H9 (cell line): Measurements from ENCODE around the gene VPS54. TPM values are rescaled to one million over a fixed set of nuclear protein-coding genes. Genes with fewer than 3 reads are reported as not detected.

Source experiments
- DNase-seq: peaks from one replicate; pipeline ENCODE4 v3.0.0-alpha.2; 2017
- H2AFZ ChIP-seq: one replicate; pipeline ENCODE4 v1.6.1; 2013; ENCODE audit warnings: mild to moderate bottlenecking, low read length, control low read depth, moderate library complexity
- H2AK5ac ChIP-seq: 2 replicates; pipeline ENCODE4 v1.6.1; 2013; ENCODE audit warnings: low read length, control low read depth, mixed read lengths; ENCODE audit not compliant: insufficient read length
- H2BK120ac ChIP-seq: one replicate; pipeline ENCODE4 v1.6.1; 2013; ENCODE audit warnings: low read depth, mild to moderate bottlenecking, low read length, control low read depth, inconsistent platforms; ENCODE audit not compliant: poor library complexity, severe bottlenecking
- H2BK12ac ChIP-seq: 2 replicates; pipeline ENCODE4 v1.6.1; 2013; ENCODE audit warnings: low read length, control low read depth, mixed read lengths, low read depth; ENCODE audit not compliant: insufficient read length
- H2BK15ac ChIP-seq: 2 replicates; pipeline ENCODE4 v1.6.1; 2013; ENCODE audit warnings: low read depth, low read length, control low read depth
- H2BK20ac ChIP-seq: one replicate; pipeline ENCODE4 v1.6.1; 2013; ENCODE audit warnings: low read depth, mild to moderate bottlenecking, low read length, control low read depth, inconsistent platforms; ENCODE audit not compliant: poor library complexity, severe bottlenecking
- H2BK5ac ChIP-seq: 2 replicates; pipeline ENCODE4 v1.6.1; 2013; ENCODE audit warnings: low read length, control low read depth, mixed read lengths; ENCODE audit not compliant: insufficient read length
- H3K14ac ChIP-seq: 2 replicates; pipeline ENCODE4 v1.6.1; 2013; ENCODE audit warnings: low read length, control low read depth; ENCODE audit not compliant: insufficient read depth
- H3K18ac ChIP-seq: 2 replicates; pipeline ENCODE4 v1.6.1; 2013; ENCODE audit warnings: low read depth, mild to moderate bottlenecking, mixed read lengths, low read length, control low read depth; ENCODE audit not compliant: insufficient read length
- H3K23ac ChIP-seq: 2 replicates; pipeline ENCODE4 v1.6.1; 2013; ENCODE audit warnings: low read length, control low read depth, mixed read lengths, low read depth; ENCODE audit not compliant: insufficient read length
- H3K23me2 ChIP-seq: 2 replicates; pipeline ENCODE4 v1.6.1; 2013; ENCODE audit warnings: low read depth, mild to moderate bottlenecking, mixed read lengths, low read length, control low read depth; ENCODE audit not compliant: insufficient read length, poor library complexity, severe bottlenecking
- H3K27ac ChIP-seq: 2 replicates; pipeline ENCODE4 v1.5.1; 2013; ENCODE audit warnings: low read length, control low read depth, mixed read lengths, low read depth; ENCODE audit not compliant: insufficient read length
- H3K27me3 ChIP-seq: 2 replicates; pipeline ENCODE4 v1.6.1; 2013; ENCODE audit warnings: low read length, control low read depth, inconsistent platforms; ENCODE audit not compliant: insufficient read depth
- H3K4ac ChIP-seq: 2 replicates; pipeline ENCODE4 v1.6.1; 2013; ENCODE audit warnings: low read depth, mild to moderate bottlenecking, control low read depth, inconsistent platforms, low read length, moderate library complexity
- H3K4me1 ChIP-seq: 2 replicates; pipeline ENCODE4 v1.6.1; 2013; ENCODE audit warnings: low read length, control low read depth, inconsistent platforms; ENCODE audit not compliant: insufficient read depth
- H3K4me2 ChIP-seq: 2 replicates; pipeline ENCODE4 v1.6.1; 2013; ENCODE audit warnings: low read length, control low read depth, mixed read lengths; ENCODE audit not compliant: insufficient read length, insufficient read depth
- H3K56ac ChIP-seq: 2 replicates; pipeline ENCODE4 v1.6.1; 2013; ENCODE audit warnings: low read depth, mild to moderate bottlenecking, mixed read lengths, low read length, control low read depth; ENCODE audit not compliant: insufficient read length
- H3K79me1 ChIP-seq: 2 replicates; pipeline ENCODE4 v1.6.1; 2013; ENCODE audit warnings: low read depth, mild to moderate bottlenecking, moderate library complexity, low read length, control low read depth, inconsistent platforms; ENCODE audit not compliant: insufficient read depth, poor library complexity, severe bottlenecking
- H3K79me2 ChIP-seq: 2 replicates; pipeline ENCODE4 v1.6.1; 2013; ENCODE audit warnings: low read length, control low read depth, inconsistent platforms; ENCODE audit not compliant: insufficient read depth
- H3K9ac ChIP-seq: 2 replicates; pipeline ENCODE4 v1.6.1; 2013; ENCODE audit warnings: low read length, control low read depth, mixed read lengths; ENCODE audit not compliant: insufficient read length; ENCODE audit errors: extremely low read depth
- H3K9me3 ChIP-seq: one replicate; pipeline ENCODE4 v1.6.1; 2013; ENCODE audit warnings: low read depth, low read length, inconsistent platforms; ENCODE audit not compliant: control insufficient read depth
- H3T11ph ChIP-seq: one replicate; pipeline ENCODE4 v1.6.1; 2013; ENCODE audit warnings: mild to moderate bottlenecking, low read length, control low read depth, inconsistent platforms
- H4K20me1 ChIP-seq: one replicate; pipeline ENCODE4 v1.6.1; 2013; ENCODE audit not compliant: control insufficient read depth, insufficient read length, insufficient read depth
- H4K5ac ChIP-seq: 2 replicates; pipeline ENCODE4 v1.6.1; 2013; ENCODE audit warnings: low read depth, mild to moderate bottlenecking, mixed read lengths, low read length, control low read depth; ENCODE audit not compliant: insufficient read length
- H4K8ac ChIP-seq: replicated peaks from 2 replicates; pipeline ENCODE4 v1.6.1; 2013; ENCODE audit warnings: low read length, control low read depth, mixed read lengths, low read depth; ENCODE audit not compliant: insufficient read length
- H4K91ac ChIP-seq: 2 replicates; pipeline ENCODE4 v1.6.1; 2013; ENCODE audit warnings: low read depth, mild to moderate bottlenecking, moderate library complexity, mixed read lengths, low read length, control low read depth; ENCODE audit not compliant: insufficient read length
- H3K27ac Mint-ChIP-seq, 3 experiments: 2 replicates in 2 of 3; 3 replicates in 1 of 3; pipeline ENCODE4 v1.8.0; 2020 to 2021; ENCODE audit warnings: mixed read lengths in 3 of 3, mild to moderate bottlenecking in 1 of 3, moderate library complexity in 1 of 3
- H3K27me3 Mint-ChIP-seq: 2 replicates; pipeline ENCODE4 v1.8.0; 2021; ENCODE audit warnings: low read depth, mild to moderate bottlenecking, moderate library complexity, mixed read lengths
- H3K36me3 Mint-ChIP-seq, 3 experiments: 2 replicates in 2 of 3; 3 replicates in 1 of 3; pipeline ENCODE4 v1.8.0; 2020 to 2021; ENCODE audit warnings: low read depth in 3 of 3, mixed read lengths in 3 of 3; ENCODE audit not compliant: insufficient read depth in 1 of 3
- H3K4me1 Mint-ChIP-seq, 2 experiments: 2 replicates each; pipeline ENCODE4 v1.8.0; 2020; ENCODE audit warnings: mixed read lengths in 2 of 2
- H3K4me3 Mint-ChIP-seq, 2 experiments: 2 replicates in 1 of 2; 3 replicates in 1 of 2; pipeline ENCODE4 v1.8.0; 2020 to 2021; ENCODE audit warnings: mild to moderate bottlenecking in 2 of 2, mixed read lengths in 2 of 2, moderate library complexity in 1 of 2
- H3K9me3 Mint-ChIP-seq, 2 experiments: 2 replicates in 1 of 2; 3 replicates in 1 of 2; pipeline ENCODE4 v1.8.0; 2020; ENCODE audit warnings: mild to moderate bottlenecking in 2 of 2, mixed read lengths in 2 of 2, moderate library complexity in 1 of 2
- CTCF ChIP-seq: fragments of 200-600 bp; sonication (generic); conservative IDR thresholded peaks from 3 replicates; pipeline ENCODE4 v1.8.0; 2021; ENCODE audit warnings: antibody characterized with exemption, mild to moderate bottlenecking
- WGBS: extraction: QIAGEN DNeasy Blood & Tissue Kit; methylation state at CpG from one replicate; pipeline ENCODE4 v1.1.7; 2013; ENCODE audit warnings: missing lambda C conversion rate, low lambda C conversion rate, mixed read lengths; ENCODE audit not compliant: insufficient read length; ENCODE audit errors: extremely low coverage; 5-methylcytosine and 5-hydroxymethylcytosine counted together
- total RNA-seq: library from RNA; stranded (reverse); gene quantifications from 2 replicates; pipeline ENCODE4 v1.2.1, GENCODE V29; 2021

VPS54 gene
- total RNA-seq, 1 experiment from 2014 or later: 13.4 TPM

GRCh38 chr2:63876311-63876710 lies 142.9 kb downstream of the VPS54 start:
- Histone ChIP-seq H3K4ac (no peak overlapping the region), H3K23me2 (no peaks in the 10 kb centered on the region), H3K4me2 (no peak overlapping the region), H3K79me2 (peaks cover 21% of the 10 kb centered on the region; the same call in 1 of the 2 replicates), H3K23ac (no peak overlapping the region), H3K9ac (no peak overlapping the region), H2BK120ac (no peak overlapping the region), H2BK20ac (no peak overlapping the region), H2AFZ (no peak overlapping the region), H3K27me3 (no peaks in the 10 kb centered on the region), H4K8ac (no peak overlapping the region), H3K27ac (no peak overlapping the region), H2BK5ac (no peak overlapping the region), H3T11ph (no peak overlapping the region), H3K9me3 (no peaks in the 10 kb centered on the region), H3K56ac (no peak overlapping the region), H4K91ac (no peak overlapping the region), H3K14ac (no peak overlapping the region), H2BK15ac (no peak overlapping the region), H2AK5ac (no peak overlapping the region), H4K20me1 (no peaks in the 10 kb centered on the region), H3K18ac (no peak overlapping the region), H3K4me1 (peaks cover 7% of the 10 kb centered on the region; the same call in 1 of the 2 replicates), H2BK12ac (no peak overlapping the region), H3K79me1 (peaks cover 6% of the 10 kb centered on the region), H4K5ac (no peak overlapping the region)
- Mint-ChIP-seq H3K4me1 (peaks cover 74 to 89% of the 10 kb centered on the region in 2 experiments), H3K27ac (peak overlapping the region in 2 of 3 experiments; percentile 21 to 85; a peak in 3 of 7 replicates), H3K4me3 (no peak overlapping the region), H3K9me3 (0 out of 5 replicates have a peak, but pooled peaks cover 0 to 2% of the 10 kb centered on the region in 2 experiments), H3K36me3 (peaks cover 57 to 83% (median 81%) of the 10 kb centered on the region in 3 experiments; a peak in 6 of 7 replicates), H3K27me3 (no peaks in the 10 kb centered on the region)
- no peak for TF ChIP-seq CTCF
- no peak for DNase-seq
- whole genome bisulfite sequencing: no CpG with 5 or more reads among the region's 5 CpGs
